Fibroblast of pulmonary artery (primary cell): ENCODE measurements around the gene ITPKC.

ENCODE experiments used
- DNase-seq: peaks from one replicate; pipeline ENCODE4 v3.0.0-alpha.2; 2010; ENCODE audit warnings: low read depth
- H3K4me3 ChIP-seq: replicated peaks from 2 replicates; pipeline ENCODE4 v1.5.1; 2011; ENCODE audit warnings: low read depth, mild to moderate bottlenecking, control low read depth, low read length, moderate library complexity
- CTCF ChIP-seq: IDR thresholded peaks from 2 replicates; pipeline ENCODE4 v1.5.1; 2011; ENCODE audit warnings: mild to moderate bottlenecking, control low read depth, low read length, inconsistent platforms; ENCODE audit errors: missing control alignments

ITPKC gene

GRCh38 chr19:40716482-40717324 is at the start of gene ITPKC, which contains the start of gene COQ8B:
Gene ITPKC (plus strand): TSS chr19:40717112. CDS start chr19:40717136, 24 bp downstream.
Gene COQ8B (minus strand): TSS chr19:40716886. CDS start chr19:40714632, 2,254 bp downstream.
- peak; percentile 98 for DNase-seq
- H3K4me3 ChIP-seq = peak within 1 kb of the TSS; percentile 95
- no peak for TF ChIP-seq CTCF

GRCh38 chr19:40667602-40668001 is 49.3 kb upstream of the ITPKC start:
- TF ChIP-seq CTCF = no peak
- no peak for DNase-seq

DNA sequence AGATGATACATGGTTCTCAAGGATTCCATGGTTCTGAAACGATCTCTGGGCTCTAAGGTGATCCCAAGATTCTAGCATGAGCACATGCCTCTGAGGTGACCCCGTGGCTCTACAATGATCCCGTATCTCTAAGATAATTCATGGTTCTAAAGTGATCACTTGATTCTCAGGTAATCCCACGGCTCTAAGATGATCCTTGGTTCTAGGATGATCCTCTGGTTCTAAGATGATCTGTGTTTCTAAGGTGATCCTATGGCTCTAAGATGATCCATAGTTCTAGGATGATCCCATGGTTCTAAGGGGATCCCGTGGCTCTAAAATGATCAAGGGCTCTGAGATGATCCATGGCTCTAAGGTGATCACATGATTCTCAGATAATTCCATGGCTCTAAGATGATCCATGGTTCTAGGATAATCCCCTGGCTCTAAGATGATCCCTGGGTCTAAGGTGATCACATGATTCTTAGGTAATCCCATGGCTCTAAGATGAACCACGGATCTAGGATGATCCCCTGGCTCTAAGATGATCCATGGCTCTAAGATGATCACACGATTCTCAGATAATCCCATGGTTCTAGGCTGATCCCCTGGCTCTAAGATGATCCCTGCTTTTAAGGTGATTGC is 47.8 kb upstream of the ITPKC start:
- H3K4me3 ChIP-seq = no peak overlapping the region
- no peak for TF ChIP-seq CTCF
- DNase-seq = no peak

More at GRCh38 chr19:40667602-40668001, 49.3 kb upstream of the ITPKC start:
- no peak overlapping the region for H3K4me3 ChIP-seq

GRCh38 chr19:40671404-40671803 is 45.5 kb upstream of the ITPKC start:
- H3K4me3 ChIP-seq = no peak overlapping the region
- no peak for DNase-seq
- TF ChIP-seq CTCF = no peak

DNA sequence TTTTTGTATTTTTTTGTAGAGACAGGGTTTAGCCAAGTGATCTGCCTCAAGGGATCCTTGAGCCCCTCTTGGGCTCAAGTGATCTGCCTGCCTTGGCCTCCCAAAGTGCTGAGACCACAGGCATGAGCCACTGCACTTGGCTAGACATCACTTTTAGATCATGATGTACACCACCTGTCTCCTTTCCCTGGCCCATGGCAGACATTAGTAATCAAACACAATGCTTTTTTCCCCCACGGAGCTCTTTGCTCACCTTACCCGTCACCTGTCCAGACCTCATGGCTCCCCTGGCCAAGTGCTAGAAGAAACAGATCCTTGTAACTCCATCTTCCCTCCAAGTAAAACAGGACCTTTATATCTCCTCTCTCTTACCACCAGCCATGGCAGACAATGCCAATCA is 44.9 kb upstream of the ITPKC start:
- TF ChIP-seq CTCF = no peak
- DNase-seq = no peak
- H3K4me3 ChIP-seq = no peak overlapping the region

- no peak for DNase-seq
- no peak overlapping the region for H3K4me3 ChIP-seq
- TF ChIP-seq CTCF = no peak
Measured at GRCh38 chr19:40672573-40673299, 44.2 kb upstream of the ITPKC start.
